COR-L47 (cell line): ENCODE results near the gene MTHFR.

Experiments
- DNase-seq: peaks from one replicate; lab custom pipeline; 2025; lab: John Stamatoyannopoulos, UW

Gene MTHFR

DNA sequence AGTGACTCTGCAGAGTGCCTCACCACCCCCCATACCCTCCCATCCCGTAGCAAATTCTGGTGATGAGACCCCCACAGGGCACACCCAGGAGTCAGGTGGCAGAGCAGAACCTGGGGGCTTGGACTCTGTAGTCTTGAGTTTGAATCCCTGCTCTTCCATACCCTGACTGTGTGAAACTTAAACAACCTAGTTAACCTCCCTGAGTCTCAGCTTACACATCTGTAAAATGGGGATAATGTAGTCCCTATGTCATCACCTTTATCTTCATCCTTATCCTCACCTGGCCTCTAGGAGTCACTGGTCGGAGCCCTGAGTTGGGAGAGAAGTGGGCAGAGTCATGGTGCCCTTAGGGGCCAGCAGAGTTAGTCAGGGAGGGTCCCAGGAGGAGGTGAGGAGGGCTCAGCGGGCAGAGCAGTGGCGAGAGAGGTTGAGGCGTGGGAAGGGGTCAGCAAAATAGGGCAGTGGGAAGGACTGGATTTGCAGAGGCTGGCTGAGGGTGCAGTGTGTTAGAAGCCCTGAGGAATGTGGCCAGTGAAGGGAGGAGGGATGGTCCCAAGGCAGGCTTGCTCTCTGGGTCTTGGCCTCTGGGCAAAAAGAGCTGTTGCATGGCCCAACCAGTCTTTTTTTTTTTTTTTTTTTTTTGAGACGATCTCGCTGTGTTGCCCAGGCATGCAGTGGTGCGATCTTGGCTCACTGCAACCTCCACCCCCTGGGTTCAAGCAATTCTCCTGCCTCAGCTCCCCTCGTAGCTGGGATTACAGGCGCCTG lies 25.2 kb downstream of the MTHFR start:
- DNase-seq = no peak

DNA sequence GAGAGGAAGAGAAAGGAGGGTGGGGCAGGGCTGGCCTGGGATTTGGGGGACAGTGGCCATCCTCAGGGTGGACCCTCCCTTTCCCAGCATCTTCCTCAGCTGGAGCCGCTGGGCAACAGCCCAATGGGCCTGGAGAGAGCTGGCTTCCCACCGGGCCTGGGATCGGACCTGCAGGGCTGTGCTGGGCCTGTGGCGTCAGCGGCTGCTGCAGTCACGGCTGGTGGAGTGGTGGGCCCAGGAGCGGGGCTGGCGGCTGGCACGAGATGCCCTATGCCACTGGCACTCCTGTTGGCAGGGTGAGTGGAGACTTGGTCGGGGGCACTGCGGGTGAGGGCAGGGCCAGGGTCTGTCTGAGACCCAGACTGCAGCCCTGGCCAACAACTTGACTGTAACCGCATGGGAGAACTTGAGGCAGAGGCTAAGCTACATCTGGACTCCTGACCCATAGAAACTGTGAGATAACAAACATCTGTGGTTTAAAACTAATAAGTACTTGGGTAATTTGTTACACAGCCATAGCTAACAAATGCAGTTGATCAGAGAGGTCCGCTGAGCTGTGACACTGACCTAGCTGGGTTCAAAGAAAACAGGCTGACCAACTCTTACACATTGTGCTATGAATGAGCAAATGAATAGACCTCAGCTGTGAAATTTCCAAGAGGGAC lies 25.9 kb downstream of the MTHFR start:
- no peak for DNase-seq

DNA sequence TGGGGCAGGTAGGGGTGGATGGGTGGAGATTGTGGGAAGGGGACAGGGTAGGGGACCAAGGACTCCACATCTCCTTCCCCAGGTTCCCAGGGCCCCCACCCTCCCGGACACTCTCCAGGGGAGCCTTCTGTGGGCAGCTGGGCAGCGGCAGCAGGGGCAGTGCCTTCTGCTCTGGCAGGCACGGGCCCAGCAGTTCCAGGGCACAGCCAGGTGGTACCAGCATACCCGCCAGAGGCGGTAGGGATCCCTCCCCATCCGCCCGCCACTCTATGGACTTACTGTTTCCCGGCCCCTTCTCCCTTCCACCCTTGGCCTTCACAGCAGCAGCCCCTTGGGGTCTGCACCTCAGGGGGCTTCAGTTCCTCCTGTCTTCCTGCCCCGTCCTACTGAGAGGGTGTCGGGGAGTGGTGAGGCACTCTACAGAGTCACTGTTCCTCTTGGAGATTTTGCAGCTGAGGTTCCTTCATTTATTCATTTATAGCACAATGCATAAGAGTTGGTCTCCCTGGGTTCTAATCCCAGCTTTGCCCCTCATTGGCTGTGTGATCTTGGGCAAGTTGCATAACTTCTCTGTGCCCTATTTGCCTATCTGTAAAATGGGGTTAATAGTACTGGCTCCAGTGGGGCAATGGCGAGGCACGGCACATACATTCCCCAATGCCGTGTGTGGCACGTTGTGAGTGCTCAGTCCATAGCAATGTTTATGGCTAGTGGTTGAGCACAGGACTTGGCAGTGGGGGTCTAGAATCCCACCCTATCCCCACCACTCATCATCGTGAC lies 26.7 kb downstream of the MTHFR start:
- no peak for DNase-seq

DNA sequence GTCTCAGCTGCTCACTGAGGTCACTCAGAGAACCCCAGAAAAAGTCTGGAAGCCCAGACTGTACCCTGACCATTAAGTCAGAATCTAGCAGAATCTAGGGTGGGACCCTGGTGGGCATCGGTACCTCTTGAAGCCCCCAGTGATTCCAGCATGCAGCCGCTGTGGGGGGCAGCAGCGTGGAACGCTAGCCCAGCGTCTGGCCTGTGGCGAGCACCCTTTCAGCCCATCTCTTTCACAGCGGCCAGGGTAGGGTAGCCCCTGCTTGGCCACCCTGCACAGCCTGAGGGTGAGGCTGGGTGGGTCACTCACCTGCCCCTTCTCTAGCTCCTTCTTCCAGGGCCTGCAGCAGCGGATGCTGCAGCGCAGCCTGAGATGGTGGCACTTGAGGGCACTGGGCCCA lies 27.4 kb downstream of the MTHFR start:
- DNase-seq = no peak

DNA sequence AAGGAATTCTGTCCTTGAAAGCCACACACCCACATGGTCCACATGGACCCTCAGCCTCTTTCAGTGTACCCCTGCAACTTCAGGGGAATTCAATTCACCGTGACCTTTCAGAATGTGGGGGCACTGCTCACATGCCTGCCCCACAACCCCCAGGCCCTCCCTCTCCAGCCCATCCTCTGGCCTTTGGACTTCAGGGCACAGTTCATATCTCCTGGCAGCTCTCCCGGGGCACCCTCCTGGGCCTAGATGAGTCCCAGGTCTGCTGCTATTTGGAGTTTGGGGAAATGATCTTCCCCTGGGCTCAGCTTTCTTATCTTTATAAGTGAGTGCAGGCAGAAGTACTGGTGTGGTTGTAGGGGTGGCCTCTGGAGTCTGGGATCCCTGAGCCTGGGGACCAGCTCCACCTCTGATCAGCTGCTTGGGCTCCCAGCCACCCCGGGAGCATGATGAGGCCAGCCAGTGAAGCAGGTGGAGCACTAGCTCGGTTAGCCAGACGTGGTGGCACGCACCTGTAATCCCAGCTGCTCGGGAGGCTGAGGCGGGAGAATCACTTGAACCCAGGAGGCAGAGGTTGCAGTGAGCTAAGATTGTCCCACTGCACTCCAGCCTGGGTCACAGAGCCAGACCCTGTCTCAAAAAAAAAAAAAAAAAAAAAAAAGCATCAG lies 28.0 kb downstream of the MTHFR start:
- DNase-seq = no peak

- no peak for DNase-seq
Measured at GRCh38 chr1:11774753-11775152, 31.0 kb downstream of the MTHFR start.

DNA sequence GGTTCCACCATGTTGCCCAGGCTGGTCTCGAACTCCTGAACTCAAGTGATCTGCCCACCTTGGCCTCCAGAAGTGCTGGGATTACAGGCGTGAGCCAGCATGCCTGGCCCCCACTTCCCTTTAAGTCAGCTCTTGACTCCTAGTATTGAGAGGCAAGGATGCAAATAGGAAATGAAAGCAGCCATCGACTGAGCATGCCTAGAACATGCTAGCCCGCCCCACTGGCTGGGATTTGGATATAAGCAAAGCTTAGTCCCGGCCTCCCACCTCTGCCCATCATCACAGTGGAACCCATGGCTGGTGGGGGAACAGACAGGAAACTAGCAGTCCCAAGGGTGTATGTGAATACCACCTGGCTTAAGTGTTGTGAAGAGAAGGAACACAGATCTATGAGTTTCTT lies 33.3 kb downstream of the MTHFR start:
- no peak for DNase-seq

DNA sequence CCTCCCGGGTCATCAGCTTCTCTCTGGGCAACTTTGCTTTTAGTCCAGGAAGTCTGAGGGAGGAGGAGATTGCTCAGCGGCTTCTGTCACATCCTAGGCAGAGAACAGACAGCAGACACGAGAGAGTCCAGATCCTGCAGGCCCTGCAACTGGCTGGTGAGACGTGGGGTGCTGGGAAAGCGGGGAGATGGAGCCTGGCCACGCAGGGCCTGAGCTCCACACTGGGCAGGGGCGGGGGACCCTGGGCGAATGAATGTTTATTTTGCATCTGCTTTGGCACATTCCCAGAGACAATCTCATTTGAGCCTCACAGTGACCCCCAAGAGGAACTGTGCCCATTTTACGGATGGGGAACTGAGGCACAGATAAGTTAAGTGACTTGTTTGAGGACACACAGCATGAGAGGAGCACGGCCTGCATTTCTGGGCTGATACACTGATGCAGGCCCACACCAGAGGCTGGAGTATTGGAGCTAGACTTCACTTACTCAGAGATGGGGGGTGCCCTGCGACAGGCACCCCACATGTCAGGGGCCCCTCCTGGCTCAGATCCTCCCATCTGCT lies 34.2 kb downstream of the MTHFR start:
- DNase-seq = no peak

DNA sequence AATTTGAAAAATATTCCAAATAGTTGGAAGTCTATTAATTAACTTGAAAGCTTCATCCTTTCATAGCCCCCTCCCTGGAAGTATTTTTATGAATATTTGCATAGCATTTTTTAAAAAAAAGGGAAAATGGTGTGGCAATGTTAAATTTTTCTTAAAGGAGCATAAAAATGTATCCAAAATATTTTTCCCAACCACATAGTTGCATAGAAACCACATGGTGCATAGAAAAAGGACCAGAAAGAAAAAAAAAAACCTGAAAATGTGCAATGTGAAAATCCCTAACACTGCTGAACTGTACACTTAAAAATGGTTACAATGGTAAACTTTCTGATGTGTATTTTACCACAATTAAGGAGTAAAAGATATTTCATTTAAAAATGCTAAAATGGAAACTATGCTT lies 35.8 kb downstream of the MTHFR start:
- DNase-seq = no peak

GRCh38 chr1:11769274-11769673 lies 36.5 kb downstream of the MTHFR start:
- DNase-seq = no peak

- DNase-seq = no peak
Measured at GRCh38 chr1:11768821-11769220, 36.9 kb downstream of the MTHFR start.

GRCh38 chr1:11767922-11768704 lies 37.7 kb downstream of the MTHFR start:
- no peak for DNase-seq

DNA sequence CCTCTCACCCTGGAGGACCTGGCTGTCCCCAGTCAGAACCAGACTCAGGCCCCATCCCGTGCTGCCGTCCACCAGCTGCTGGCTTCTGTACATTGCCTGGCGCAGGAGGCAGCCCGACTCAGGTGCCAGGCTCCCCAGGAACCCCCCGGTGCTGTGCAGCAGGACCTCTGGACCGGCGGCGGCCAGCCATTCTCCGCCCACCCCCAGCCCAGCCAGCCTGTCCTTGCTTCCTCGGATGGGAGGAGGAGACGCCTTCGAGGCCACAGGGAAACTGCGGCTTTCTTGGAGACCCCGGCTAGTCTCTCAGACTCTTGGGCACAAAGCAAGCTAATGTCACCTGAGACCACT lies 39.4 kb downstream of the MTHFR start:
- no peak for DNase-seq

DNA sequence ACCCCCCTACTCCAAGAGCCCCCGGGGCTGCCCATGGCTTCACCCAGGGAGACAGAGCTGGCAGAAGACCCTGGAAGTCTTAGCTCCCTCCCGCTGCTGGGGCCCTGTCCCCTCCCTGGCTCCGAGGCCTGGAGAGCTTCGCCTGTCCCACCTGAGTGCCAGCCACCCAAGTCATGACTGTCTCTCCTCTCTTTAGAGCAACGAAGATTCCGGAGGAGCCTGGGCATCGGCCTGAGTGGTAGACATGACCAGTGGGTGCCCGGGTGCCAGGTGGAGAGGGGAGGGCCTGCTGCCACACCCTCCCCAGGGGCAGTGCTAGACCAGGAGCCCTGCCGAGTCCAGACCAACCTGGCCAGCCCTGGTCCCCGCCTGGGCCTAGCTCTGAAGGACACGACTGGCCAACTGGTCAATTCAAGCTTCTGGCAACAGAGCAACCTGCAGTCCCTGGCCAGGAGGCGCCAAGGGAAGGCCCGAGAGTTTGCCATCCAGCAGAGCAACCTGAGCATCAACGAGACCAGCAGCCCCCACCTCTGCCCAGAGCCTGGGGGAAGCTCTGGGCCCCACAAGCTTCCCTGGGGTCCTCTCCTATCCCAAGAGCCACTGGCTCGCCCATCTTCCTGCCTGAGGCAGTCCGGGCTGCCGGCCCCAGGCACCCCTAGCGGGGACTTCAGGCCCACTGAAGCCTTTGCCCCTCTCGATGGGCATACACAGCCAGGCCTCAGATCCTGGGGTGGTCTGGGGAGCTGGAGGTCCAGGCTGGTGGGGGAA lies 39.9 kb downstream of the MTHFR start:
- no peak for DNase-seq

DNA sequence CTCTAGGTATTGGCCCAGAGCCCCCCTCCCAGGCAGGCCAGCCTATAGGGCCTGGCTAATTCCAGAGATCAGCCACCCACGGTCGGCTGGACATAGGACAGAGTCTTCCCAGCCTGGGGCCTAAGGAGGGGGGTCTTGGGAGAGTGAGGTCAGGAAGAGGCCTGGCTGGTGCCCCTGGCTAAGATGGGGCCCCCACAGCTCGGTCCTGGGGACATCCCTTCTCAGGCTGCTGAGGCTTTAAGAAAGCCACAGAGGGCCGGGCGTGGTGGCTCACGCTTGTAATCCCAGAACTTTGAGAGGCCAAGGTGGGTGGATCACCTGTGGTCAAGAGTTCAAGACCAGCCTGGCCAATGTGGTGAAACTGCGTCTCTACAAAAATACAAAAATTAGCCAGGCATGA lies 41.2 kb downstream of the MTHFR start:
- no peak for DNase-seq

- DNase-seq = no peak
Measured at GRCh38 chr1:11764115-11764514, 41.6 kb downstream of the MTHFR start.

DNA sequence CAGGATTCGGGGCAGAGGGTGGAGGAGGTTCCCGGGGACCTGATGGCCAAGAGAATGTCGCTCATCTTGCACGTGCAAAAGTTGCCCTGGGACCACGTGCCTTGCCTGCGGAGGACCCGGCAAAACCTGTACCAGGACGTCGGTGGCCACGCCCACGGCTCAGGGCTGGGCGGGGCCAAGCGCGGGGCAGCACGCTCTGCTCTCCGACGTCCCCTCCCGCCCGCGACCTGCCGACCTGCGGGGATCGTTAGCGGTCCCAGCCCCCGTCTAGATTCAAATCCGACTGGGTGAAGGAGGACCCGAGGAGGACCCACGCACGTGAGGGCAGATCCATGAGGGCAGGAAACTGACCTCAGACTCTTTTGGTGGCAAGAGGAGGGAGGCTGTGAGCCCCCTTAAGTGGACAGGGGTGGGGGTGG lies 43.8 kb downstream of the MTHFR start, which contains the start of gene C1orf167:
Gene C1orf167, plus strand, starts transcription at position 206 of the 419 bp plus-strand sequence. CDS start 2,208 bp downstream, outside the sequence.
- DNase-seq = no peak

- DNase-seq = no peak
Measured at GRCh38 chr1:11761285-11761684, 44.5 kb downstream of the MTHFR start.

GRCh38 chr1:11759791-11760190 lies 46.0 kb downstream of the MTHFR start:
- DNase-seq = no peak

GRCh38 chr1:11757047-11757446 lies 48.7 kb downstream of the MTHFR start:
- DNase-seq = no peak
